Cardiac fibroblast (primary cell): ENCODE results near the gene IDNK.

Experiments used
- DNase-seq, 2 donors: peaks; one replicate each; pipeline versions ENCODE4 v3.0.0 to v3.0.0-alpha.2; 2010; ENCODE audit warnings: low read depth in 2 of 2
- H3K4me3 ChIP-seq, 2 donors: replicated peaks in 1 of 2; 1 replicate in 1 of 2; 2 replicates in 1 of 2; pipeline ENCODE4 v1.5.1; 2011; ENCODE audit warnings: low read depth in 2 of 2, low read length in 2 of 2, mild to moderate bottlenecking in 2 of 2, moderate library complexity in 1 of 2
- CTCF ChIP-seq: IDR thresholded peaks from one replicate; pipeline ENCODE4 v1.5.1; 2011; ENCODE audit warnings: low read depth, mild to moderate bottlenecking, low read length, inconsistent platforms

IDNK gene

DNA sequence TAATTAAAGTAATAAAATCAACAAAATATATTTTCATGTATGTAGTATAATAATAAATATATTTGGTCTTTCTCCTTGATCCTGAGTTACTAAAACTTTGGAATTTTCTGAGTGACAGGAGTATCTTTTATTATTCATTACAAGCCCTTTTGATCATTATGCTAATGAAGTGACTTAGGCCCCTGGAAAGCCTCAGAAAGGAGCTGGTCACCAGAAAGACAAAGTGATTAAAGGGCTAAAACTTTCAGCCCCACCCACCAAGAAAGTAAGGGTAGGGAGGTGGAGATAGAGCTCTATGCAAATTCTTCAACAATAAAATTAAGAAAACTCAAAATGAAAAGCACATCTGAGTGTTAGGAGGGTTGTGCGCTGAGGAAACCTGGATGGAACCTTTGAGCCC, 57.3 kb downstream of the IDNK start:
- no peak for TF ChIP-seq CTCF
- no peak overlapping the region for H3K4me3 ChIP-seq
- no peak for DNase-seq

DNA sequence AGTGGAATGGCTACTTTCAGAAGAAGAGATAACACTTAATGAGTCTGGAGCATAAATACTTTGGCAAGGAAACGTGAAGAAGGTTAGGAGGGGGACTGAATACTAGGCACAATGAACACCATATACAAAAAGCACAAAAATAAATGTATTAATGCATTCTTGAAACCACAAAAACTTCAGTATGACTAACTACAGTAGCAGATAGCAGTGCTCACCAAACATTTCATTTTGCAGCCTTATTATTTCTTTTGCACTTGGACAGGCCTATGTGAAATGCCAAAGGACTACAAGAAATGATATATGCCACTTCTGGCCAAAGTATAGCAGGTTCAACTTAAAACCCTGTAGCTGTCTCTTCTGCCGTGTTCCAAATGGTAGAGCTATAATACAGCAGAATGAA, 58.5 kb downstream of the IDNK start:
- no peak overlapping the region for H3K4me3 ChIP-seq
- TF ChIP-seq CTCF = no peak
- DNase-seq = no peak

DNA sequence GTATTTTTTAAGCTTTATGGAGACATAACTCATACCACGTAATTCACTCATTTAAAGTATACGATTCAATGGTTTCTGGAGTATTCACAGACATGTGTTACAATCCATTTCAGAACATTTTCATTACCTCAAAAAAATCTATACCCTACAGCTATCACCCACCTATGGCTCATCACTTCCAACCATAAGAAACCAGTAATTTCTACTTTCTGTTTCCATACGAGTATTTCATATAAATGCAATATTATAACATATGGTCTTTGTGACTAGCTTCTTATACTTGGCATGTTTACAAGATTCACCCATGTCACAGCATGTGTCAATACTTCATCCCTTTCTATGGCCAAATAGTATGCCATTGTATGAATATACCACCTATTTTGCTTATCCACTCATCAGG, 66.0 kb downstream of the IDNK start:
- no peak for TF ChIP-seq CTCF
- no peak for DNase-seq
- no peak overlapping the region for H3K4me3 ChIP-seq

GRCh38 chr9:83691492-83691891, 68.5 kb downstream of the IDNK start:
- no peak overlapping the region for H3K4me3 ChIP-seq
- no peak for DNase-seq
- no peak for TF ChIP-seq CTCF
